Retinal pigment epithelial cell (primary cell): Measurements from ENCODE around the gene IL17RD.

Experiments used
- DNase-seq: peaks from one replicate; pipeline ENCODE4 v3.0.0-alpha.2; 2010; ENCODE audit warnings: low read depth
- H3K4me3 ChIP-seq: 2 replicates; pipeline ENCODE4 v1.5.1; 2011; ENCODE audit warnings: mild to moderate bottlenecking, low read length, control low read depth, moderate library complexity
- TF ChIP-seq, protein P1 (sequence below): conservative IDR thresholded peaks from 2 replicates; pipeline ENCODE4 v1.5.1; 2011; ENCODE audit warnings: low read depth, low read length, control low read depth, inconsistent platforms

IL17RD gene

DNA sequence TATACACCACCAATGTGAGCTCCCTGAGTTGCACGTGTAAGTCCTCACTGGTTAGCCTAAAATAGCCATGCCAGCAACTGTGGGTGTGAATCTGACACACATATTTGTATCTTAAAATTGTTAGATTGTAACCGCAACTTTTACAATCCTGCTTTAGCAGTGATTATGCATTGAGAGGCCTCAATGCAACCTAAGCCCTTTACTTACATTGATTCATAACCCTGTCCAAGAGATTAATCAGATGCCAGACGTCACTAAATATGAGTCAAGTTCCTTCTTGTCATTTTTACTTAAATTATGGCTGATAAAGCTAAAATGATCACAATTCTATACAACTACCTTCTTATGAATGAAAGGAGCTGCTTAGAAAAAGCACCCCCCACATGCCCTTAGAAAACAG is 46.9 kb downstream of the IL17RD start:
- TF ChIP-seq, protein P1, sequence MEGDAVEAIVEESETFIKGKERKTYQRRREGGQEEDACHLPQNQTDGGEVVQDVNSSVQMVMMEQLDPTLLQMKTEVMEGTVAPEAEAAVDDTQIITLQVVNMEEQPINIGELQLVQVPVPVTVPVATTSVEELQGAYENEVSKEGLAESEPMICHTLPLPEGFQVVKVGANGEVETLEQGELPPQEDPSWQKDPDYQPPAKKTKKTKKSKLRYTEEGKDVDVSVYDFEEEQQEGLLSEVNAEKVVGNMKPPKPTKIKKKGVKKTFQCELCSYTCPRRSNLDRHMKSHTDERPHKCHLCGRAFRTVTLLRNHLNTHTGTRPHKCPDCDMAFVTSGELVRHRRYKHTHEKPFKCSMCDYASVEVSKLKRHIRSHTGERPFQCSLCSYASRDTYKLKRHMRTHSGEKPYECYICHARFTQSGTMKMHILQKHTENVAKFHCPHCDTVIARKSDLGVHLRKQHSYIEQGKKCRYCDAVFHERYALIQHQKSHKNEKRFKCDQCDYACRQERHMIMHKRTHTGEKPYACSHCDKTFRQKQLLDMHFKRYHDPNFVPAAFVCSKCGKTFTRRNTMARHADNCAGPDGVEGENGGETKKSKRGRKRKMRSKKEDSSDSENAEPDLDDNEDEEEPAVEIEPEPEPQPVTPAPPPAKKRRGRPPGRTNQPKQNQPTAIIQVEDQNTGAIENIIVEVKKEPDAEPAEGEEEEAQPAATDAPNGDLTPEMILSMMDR, result no peak
- peak; percentile 90 for DNase-seq
- H3K4me3 ChIP-seq, result no peak overlapping the region

DNA sequence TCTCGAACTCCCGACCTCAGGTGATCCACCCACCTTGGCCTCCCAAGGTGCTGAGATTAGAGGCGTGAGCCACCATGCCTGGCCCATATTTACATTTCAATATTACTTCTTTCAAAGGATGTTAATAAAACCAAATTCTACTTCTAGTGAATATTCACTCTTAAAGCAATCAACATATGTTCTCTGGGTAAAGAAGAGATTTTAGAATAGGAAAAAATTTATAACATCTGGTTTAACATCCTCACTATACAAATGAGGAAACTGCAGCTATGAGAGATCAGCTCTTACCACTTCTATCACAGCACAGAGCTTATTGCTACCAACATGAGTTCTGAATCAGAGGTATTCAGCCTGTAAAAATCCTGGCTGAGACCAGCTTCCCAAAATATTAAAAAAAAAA is 48.7 kb downstream of the IL17RD start:
- no peak overlapping the region for H3K4me3 ChIP-seq
- DNase-seq, result no peak
- TF ChIP-seq, protein P1, result no peak

DNA sequence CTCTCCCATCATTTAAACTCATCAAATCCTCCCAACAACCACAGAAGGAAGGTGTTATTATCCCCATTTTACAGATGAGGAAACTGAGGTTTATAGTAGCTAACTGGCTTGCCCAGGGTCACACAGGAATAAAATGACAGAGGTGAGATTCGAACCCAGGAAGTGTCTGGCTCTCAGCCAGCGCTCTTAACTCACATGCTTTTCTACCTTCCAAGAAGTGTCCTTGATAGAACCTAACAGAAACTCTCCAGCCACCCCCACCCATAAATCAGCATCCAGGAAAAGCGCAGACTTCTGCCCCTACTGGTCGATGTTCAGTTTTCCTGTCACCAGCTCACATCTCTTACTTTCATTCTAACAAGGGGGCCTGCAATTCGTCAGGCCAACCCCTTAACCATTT is 52.9 kb downstream of the IL17RD start:
- TF ChIP-seq, protein P1, result peak; percentile 57
- H3K4me3 ChIP-seq, result no peak overlapping the region
- DNase-seq, result no peak

DNA sequence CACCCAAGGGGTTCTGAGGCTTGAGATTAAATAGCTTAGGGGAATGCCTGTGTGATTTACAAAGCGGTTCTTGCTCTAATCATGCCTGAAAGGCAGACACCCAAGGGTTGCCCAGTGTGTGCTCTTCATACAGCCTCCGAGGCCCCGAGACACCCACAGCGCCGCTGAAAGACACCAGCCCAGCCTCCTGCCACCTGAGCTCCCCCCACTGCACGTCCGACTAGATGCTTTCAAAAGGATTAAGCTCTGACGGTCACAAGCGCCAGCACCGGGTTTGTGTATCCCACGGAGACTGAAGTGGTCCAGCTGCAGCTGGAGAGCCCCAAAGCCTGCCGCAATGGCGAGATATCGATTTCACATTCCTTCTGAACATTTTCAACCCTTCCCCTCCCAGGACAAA is 54.4 kb downstream of the IL17RD start:
- DNase-seq, result no peak
- TF ChIP-seq, protein P1, result no peak
- peak overlapping the region; percentile 14 for H3K4me3 ChIP-seq

DNA sequence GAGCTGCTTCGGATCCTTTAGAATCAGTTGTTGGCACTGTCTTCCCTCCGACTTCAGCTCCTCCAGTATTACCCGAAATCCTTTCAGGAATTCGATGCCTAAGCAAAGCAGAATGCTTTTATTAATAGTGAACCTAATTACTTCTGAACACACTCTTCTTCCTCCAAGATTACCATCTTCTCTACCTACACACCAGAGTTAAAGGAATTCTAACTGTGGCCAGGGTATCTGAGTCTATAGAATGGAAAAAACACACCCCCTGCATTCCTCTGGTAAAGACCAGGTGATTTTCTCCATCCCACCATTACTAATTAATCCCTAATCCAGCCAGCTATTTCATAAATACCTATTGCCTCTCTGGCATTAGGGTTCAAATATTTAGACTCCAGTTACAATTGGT is 54.9 kb downstream of the IL17RD start:
- H3K4me3 ChIP-seq, result peak overlapping the region; percentile 8
- TF ChIP-seq, protein P1, result no peak
- peak; percentile 87 for DNase-seq

DNA sequence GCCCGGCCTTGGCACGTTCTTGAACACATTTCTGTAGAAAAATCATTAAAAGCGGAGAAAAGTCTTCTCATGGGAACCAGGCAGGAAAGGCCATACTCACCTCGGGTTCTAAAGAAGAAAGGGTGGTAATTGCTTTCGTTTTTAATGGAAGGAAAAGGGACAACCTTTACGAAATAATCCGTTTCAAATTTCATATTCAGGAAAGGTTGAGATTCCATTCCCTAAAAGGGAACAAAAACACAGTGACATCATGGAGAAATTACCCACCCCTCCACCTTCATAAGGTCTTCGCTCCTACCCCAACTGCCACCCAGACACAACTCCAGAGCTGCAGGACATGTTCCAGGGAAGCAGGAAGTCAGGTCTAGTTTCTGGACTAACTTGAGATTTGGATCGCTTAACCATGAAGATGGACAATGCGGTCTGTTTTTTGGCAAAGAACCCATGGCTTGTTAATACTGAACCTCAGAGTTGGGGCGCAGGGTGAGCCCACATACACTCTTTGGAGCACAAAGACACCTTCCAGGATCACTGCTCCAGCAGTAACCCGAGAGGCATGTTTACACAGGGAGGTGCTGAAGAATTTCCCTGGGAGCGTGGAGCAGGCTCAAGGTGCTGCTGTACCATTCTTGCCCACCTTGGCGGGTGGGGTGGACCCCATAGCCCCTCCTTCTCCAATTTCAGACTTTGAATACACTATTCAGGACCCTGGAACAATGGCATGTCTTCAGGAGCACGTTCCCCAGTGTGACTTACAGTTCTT is 55.5 kb downstream of the IL17RD start:
- H3K4me3 ChIP-seq, result peak overlapping the region; percentile 8
- no peak for DNase-seq
- TF ChIP-seq, protein P1, result no peak

DNA sequence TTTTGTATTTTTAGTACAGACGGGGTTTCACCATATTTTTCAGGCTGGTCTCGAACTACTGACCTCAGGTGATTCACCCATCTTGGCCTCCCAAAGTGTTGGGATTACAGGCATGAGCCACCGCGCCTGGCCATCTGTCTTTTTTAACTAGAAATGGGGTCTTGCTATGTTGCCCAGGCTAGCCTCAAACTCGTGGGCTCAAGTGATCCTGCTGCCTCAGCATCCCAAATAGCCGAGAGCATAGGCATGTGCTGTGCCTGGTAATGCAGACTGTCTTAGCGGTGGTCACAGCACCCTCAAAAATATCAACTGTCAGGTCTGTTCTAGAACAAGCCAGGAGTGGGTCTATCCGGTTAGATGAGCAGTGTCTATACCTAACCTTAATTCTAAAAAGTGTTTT is 56.5 kb downstream of the IL17RD start:
- DNase-seq, result no peak
- TF ChIP-seq, protein P1, result no peak
- no peak overlapping the region for H3K4me3 ChIP-seq
